GM12878 (cell line): ENCODE results near the gene ADAP1. TPM values are rescaled to one million over a fixed set of nuclear protein-coding genes. Genes with fewer than 3 reads are reported as not detected.

Experiments used
- CBFB ChIP-seq: IDR thresholded peaks from 2 replicates; pipeline ENCODE4 v1.6.1; 2016; ENCODE audit warnings: antibody characterized with exemption, low read depth
- CBX5 ChIP-seq: sonication (generic); IDR thresholded peaks from 2 replicates; pipeline ENCODE4 v1.6.1; 2016; ENCODE audit warnings: low read depth, moderate library complexity, mild to moderate bottlenecking, inconsistent platforms
- HDGF ChIP-seq: fragments of 450-650 bp; IDR thresholded peaks from 2 replicates; pipeline ENCODE4 v1.6.1; 2016; ENCODE audit warnings: antibody characterized with exemption
- MEF2B ChIP-seq: fragments of 450-650 bp; IDR thresholded peaks from 2 replicates; pipeline ENCODE4 v1.6.1; 2018; ENCODE audit warnings: mild to moderate bottlenecking, moderate library complexity; ENCODE audit not compliant: partially characterized antibody, poor library complexity, severe bottlenecking
- MXI1 ChIP-seq: fragments of 150-350 bp; IDR thresholded peaks from 2 replicates; pipeline ENCODE4 v1.6.1; 2011; ENCODE audit warnings: low read depth, mild to moderate bottlenecking, inconsistent platforms, low read length, improper control_type of control experiment
- NFXL1 ChIP-seq: fragments of 450-650 bp; IDR thresholded peaks from 2 replicates; pipeline ENCODE4 v1.6.1; 2017; ENCODE audit warnings: antibody characterized with exemption, mild to moderate bottlenecking, borderline replicate concordance
- NFYB ChIP-seq: IDR thresholded peaks from 2 replicates; pipeline ENCODE4 v1.6.1; 2011; ENCODE audit warnings: low read depth, mild to moderate bottlenecking, low read length, improper control_type of control experiment, moderate library complexity; ENCODE audit not compliant: insufficient read depth
- NR2C1 ChIP-seq: fragments of 450-650 bp; IDR thresholded peaks from 2 replicates; pipeline ENCODE4 v1.6.1; 2017; ENCODE audit warnings: antibody characterized with exemption, mild to moderate bottlenecking, moderate library complexity
- PKNOX1 ChIP-seq: fragments of 450-650 bp; IDR thresholded peaks from 2 replicates; pipeline ENCODE4 v1.6.1; 2016; ENCODE audit warnings: mild to moderate bottlenecking
- PML ChIP-seq: IDR thresholded peaks from 2 replicates; pipeline ENCODE4 v1.6.1; 2012; ENCODE audit warnings: low read length, inconsistent platforms
- POLR2AphosphoS2 ChIP-seq: IDR thresholded peaks from 2 replicates; pipeline ENCODE4 v1.6.1; 2011; ENCODE audit warnings: low read depth, mild to moderate bottlenecking, low read length, improper control_type of control experiment, moderate library complexity
- SMAD5 ChIP-seq: IDR thresholded peaks from 2 replicates; pipeline ENCODE4 v1.6.1; 2016; ENCODE audit warnings: antibody characterized with exemption, low read depth
- SMC3 ChIP-seq: IDR thresholded peaks from 2 replicates; pipeline ENCODE4 v1.6.1; 2011; ENCODE audit warnings: low read length, improper control_type of control experiment, borderline replicate concordance
- SP1 ChIP-seq: IDR thresholded peaks from one replicate; pipeline ENCODE4 v1.6.1; 2011; ENCODE audit warnings: low read depth, low read length
- SREBF1 ChIP-seq: IDR thresholded peaks from 2 replicates; pipeline ENCODE4 v1.6.1; 2012; ENCODE audit warnings: mild to moderate bottlenecking, low read length
- ZBTB33 ChIP-seq: fragments of 450-650 bp; IDR thresholded peaks from 2 replicates; pipeline ENCODE4 v1.6.1; 2017; ENCODE audit warnings: mild to moderate bottlenecking
- ZNF24 ChIP-seq: fragments of 450-650 bp; IDR thresholded peaks from 2 replicates; pipeline ENCODE4 v1.6.1; 2017; ENCODE audit warnings: antibody characterized with exemption, mild to moderate bottlenecking
- ZSCAN29 ChIP-seq: fragments of 450-650 bp; IDR thresholded peaks from 2 replicates; pipeline ENCODE4 v1.6.1; 2017; ENCODE audit warnings: mild to moderate bottlenecking, moderate library complexity
- polyA plus RNA-seq, 11 experiments: library from polyadenylated mRNA; depleted of rRNA in 4 of 11; unstranded in 6 of 11; stranded (reverse) in 5 of 11; fragments of >200 nt; fragmentation: Nextera tagmentation in 4 of 11; fragmentation: Illumina TruSeq in 1 of 11; extraction: Ambion mirVana in 4 of 11; extraction: Trizol in 1 of 11; gene quantifications; 1 replicate in 1 of 11; 2 replicates in 10 of 11; pipeline versions ENCODE4 v1.2.1 to v1.2.3, GENCODE V29; 2011 to 2016; ENCODE audit warnings: inconsistent platforms in 2 of 11, missing spikeins in 2 of 11, low read depth in 1 of 11
- total RNA-seq, 4 experiments: library from RNA; depleted of rRNA in 3 of 4; stranded (reverse); fragments of >200 nt in 3 of 4; fragmentation: Illumina TruSeq in 1 of 4; extraction: Trizol in 1 of 4; gene quantifications; 2 replicates each; pipeline versions ENCODE4 v1.2.1 to v1.2.3, GENCODE V29; 2013 to 2021
- TF ChIP-seq, protein P1 (sequence below): fragments of 450-650 bp; IDR thresholded peaks from 2 replicates; pipeline ENCODE4 v1.6.1; 2017; ENCODE audit warnings: antibody characterized with exemption, mild to moderate bottlenecking, moderate library complexity
- TF ChIP-seq, protein P2 (sequence below): IDR thresholded peaks from 2 replicates; pipeline ENCODE4 v1.6.1; 2011; ENCODE audit warnings: low read depth, low read length, improper control_type of control experiment, borderline replicate concordance

Gene ADAP1
- total and polyA plus RNA-seq, 10 of the 15 experiments (the other 5 are each of a cell fraction or from before 2014, with no cell fraction given), result 0.22 to 44.2 (median 22.0) TPM; not detected in 1

GRCh38 chr7:974820-975681, 20.6 kb upstream of the ADAP1 start, which contains the start of gene COX19 (continued):
- TF ChIP-seq, protein P1, sequence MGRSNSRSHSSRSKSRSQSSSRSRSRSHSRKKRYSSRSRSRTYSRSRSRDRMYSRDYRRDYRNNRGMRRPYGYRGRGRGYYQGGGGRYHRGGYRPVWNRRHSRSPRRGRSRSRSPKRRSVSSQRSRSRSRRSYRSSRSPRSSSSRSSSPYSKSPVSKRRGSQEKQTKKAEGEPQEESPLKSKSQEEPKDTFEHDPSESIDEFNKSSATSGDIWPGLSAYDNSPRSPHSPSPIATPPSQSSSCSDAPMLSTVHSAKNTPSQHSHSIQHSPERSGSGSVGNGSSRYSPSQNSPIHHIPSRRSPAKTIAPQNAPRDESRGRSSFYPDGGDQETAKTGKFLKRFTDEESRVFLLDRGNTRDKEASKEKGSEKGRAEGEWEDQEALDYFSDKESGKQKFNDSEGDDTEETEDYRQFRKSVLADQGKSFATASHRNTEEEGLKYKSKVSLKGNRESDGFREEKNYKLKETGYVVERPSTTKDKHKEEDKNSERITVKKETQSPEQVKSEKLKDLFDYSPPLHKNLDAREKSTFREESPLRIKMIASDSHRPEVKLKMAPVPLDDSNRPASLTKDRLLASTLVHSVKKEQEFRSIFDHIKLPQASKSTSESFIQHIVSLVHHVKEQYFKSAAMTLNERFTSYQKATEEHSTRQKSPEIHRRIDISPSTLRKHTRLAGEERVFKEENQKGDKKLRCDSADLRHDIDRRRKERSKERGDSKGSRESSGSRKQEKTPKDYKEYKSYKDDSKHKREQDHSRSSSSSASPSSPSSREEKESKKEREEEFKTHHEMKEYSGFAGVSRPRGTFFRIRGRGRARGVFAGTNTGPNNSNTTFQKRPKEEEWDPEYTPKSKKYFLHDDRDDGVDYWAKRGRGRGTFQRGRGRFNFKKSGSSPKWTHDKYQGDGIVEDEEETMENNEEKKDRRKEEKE, result no peak
- no peak for TF ChIP-seq MEF2B
- peak; percentile 98 for TF ChIP-seq POLR2AphosphoS2
- TF ChIP-seq ZSCAN29, result no peak
- no peak for TF ChIP-seq SMAD5
- no peak for TF ChIP-seq NFYB
- no peak for TF ChIP-seq ZBTB33
- TF ChIP-seq HDGF, result peak; percentile 59; the same call in 1 of the 2 replicates
- TF ChIP-seq SREBF1, result no peak
- TF ChIP-seq CBX5, result no peak
- TF ChIP-seq ZNF24, result no peak
- TF ChIP-seq NR2C1, result peak; percentile 57
- TF ChIP-seq SMC3, result no peak
- TF ChIP-seq NFXL1, result no peak
- TF ChIP-seq, protein P2, sequence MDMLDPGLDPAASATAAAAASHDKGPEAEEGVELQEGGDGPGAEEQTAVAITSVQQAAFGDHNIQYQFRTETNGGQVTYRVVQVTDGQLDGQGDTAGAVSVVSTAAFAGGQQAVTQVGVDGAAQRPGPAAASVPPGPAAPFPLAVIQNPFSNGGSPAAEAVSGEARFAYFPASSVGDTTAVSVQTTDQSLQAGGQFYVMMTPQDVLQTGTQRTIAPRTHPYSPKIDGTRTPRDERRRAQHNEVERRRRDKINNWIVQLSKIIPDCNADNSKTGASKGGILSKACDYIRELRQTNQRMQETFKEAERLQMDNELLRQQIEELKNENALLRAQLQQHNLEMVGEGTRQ, result no peak
- peak; percentile 60 for TF ChIP-seq MXI1
- no peak for TF ChIP-seq SP1
- peak; percentile 15; the same call in 1 of the 2 replicates for TF ChIP-seq PML
- TF ChIP-seq PKNOX1, result peak; percentile 50; the same call in 1 of the 2 replicates
- TF ChIP-seq CBFB, result no peak; the same call in 1 of the 2 replicates
